H1 (cell line): Measurements from ENCODE around the gene CCDC9B. TPM values are rescaled to one million over a fixed set of nuclear protein-coding genes. Genes with fewer than 3 reads are reported as not detected.

Experiments used
- ATF3 ChIP-seq: IDR thresholded peaks from 2 replicates; pipeline ENCODE4 v1.6.1; 2011; ENCODE audit warnings: low read depth, mild to moderate bottlenecking, low read length; ENCODE audit not compliant: insufficient read depth
- SIN3A ChIP-seq, 2 experiments: IDR thresholded peaks in 1 of 2; conservative IDR thresholded peaks in 1 of 2; 2 replicates each; pipeline ENCODE4 v1.6.1; 2011 to 2012; ENCODE audit warnings: low read length in 2 of 2, improper control_type of control experiment in 1 of 2, low read depth in 1 of 2, mild to moderate bottlenecking in 1 of 2
- polyA plus RNA-seq, 7 experiments: library from polyadenylated mRNA; depleted of rRNA in 3 of 7; stranded (reverse) in 5 of 7; unstranded in 2 of 7; fragments of >200 nt in 5 of 7; fragments of 200-250 nt in 2 of 7; gene quantifications; 1 replicate in 5 of 7; 2 replicates in 1 of 7; 4 replicates in 1 of 7; pipeline versions ENCODE4 v1.2.1 to v1.2.3, GENCODE V29; 2011 to 2013; ENCODE audit warnings: missing spikeins in 2 of 7, mixed read lengths in 2 of 7
- total RNA-seq: library from RNA; stranded (reverse); fragmentation: NEBNext Ultra II Directional; extraction: Animal tissue kit (Norgen Biotek cat#: 25700); gene quantifications from 2 replicates; pipeline ENCODE4 v1.2.1, GENCODE V29; 2021

The CCDC9B gene
- total and polyA plus RNA-seq, 2 of the 8 experiments (the other 6 are each of a cell fraction or from before 2014, with no cell fraction given), result 0.45 to 0.78 TPM

- no peak for TF ChIP-seq ATF3
- TF ChIP-seq SIN3A (conservative IDR thresholded peaks at IDR 0.05 in 1 of 2, IDR thresholded peaks at IDR 0.05 in 1 of 2; ENCODE audit: low read depth in 1 of 2, low read length in 2 of 2), result no peak
These were observed 31.3 kb downstream of the CCDC9B start (continued) for GRCh38 chr15:40309344-40309862.
